GM18873 (cell line): ENCODE results near the gene BPHL.
"Not testable (repeated sequence)": the region's sequence is repeated elsewhere in the genome, so short reads cannot be mapped to it uniquely, and the experiment has no call there.

ENCODE experiments used
- ATAC-seq: cut with Tn5 transposase; IDR thresholded peaks from one replicate; pipeline ENCODE4 v1.9.1; 2021; ENCODE audit warnings: mild to moderate bottlenecking, moderate library complexity, moderate number of reproducible peaks; ENCODE audit not compliant: unreplicated experiment, low FRiP score

Gene BPHL

GRCh38 chr6:3119040-3119723 lies 671 bp downstream of the BPHL start:
- ATAC-seq, result peak; percentile 21

GRCh38 chr6:3120765-3121089 lies 2.2 kb downstream of the BPHL start:
- no peak for ATAC-seq

DNA sequence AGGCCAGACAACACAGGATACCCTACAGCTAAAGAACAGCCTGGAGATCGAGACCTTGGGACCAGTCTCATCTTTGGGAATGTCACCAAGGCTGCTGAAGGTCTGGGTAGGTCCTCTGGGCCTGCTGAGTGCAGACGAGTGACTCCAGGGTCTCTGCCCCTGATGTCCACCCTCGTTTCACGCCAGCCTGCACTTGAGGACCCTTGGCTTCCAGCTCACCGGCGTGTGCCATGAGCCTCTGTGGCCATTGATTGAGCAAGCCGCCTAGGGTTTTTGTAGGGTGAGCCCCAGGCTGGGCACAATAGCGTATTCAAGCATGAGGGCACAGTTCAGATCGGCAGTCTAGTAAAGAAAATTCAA lies 4.3 kb downstream of the BPHL start:
- ATAC-seq, result no peak

- no peak for ATAC-seq
These were observed 6.2 kb downstream of the BPHL start for GRCh38 chr6:3124667-3125066.

GRCh38 chr6:3125815-3126214 lies 7.3 kb downstream of the BPHL start:
- ATAC-seq, result no peak

- ATAC-seq, result no peak
These were observed 10.0 kb downstream of the BPHL start for GRCh38 chr6:3128356-3129108.

DNA sequence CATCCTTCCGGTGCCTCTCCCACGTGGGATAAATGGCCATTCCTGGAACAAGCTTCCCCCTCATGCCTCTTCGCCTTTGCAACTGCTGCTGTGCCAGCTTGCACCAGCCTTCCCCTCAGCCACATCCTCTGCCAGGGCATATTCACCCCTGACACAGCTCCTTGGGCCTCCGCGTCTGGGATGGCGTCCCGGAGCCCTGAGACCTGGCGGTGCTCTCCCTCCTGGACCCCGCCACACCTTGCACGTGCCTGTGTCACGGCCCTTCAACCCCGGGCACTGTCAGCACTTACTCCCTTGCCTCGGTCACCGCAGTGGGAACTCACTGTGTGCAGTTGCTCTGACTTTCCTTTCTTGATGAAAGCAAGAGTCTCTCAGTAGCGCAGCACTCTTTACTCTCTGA lies 13.2 kb downstream of the BPHL start:
- ATAC-seq, result no peak

GRCh38 chr6:3133515-3133914 lies 15.0 kb downstream of the BPHL start:
- no peak for ATAC-seq

DNA sequence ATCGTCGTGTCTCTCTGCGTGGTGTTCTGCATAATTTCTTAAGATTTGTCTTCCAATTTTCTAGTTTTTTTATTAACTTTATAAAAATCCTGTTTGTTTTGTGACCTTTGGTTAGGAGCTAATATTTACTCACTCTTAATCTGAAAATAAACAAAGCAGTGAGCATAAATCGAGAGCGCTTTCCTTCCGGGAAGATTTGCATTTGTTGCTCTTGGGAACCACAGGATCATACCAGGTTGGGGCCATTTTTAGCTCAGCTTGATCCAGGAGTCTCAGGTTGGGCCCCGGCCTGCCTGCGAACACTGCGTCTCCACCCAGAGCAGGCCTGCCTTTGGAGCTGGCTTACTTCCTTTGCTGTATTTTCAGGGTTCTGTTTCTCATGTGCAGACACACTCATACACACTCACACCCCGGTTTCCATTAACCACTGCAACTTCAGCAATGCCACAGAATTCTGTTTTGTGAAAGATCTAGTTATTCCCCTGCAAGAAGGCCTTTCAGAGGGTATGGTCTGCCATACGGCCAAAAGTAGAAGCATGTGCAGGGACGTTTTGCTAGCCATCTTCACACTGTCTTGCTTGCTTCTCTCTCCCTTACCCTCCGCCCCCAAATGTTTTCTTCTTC lies 17.3 kb downstream of the BPHL start:
- ATAC-seq, result no peak

DNA sequence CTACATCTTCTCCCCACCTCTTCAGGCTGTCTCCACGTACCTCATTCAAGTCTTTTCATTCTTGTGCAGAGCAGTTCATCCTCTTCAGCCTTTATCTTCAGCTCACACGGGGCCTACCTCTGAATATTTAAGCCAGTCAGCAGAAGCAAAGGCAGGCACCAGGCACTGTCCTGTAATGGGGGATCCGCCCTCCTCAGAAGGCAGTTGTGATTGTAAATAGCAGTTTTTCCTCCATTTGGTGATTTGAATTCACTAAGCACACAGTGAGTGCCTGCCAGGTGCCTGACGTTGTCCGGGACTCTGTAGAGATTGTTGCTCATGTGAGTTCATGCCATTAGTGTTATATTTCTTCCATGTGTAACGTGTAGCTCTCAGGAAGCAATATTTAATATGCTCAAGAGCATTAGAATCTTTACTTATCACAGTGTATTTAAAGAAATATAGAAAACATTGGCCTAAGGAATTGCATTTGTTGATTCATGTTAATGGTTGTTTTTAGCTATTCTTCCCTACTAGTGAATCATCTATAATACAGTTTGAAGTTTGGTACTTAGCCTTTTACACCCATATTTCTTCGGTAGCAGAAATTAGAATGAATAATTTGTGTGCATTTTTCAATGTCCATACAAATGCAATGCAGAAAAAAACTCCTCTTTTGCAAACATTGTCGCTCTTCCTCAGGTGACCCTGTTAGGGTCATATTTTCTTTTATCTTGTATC lies 17.9 kb downstream of the BPHL start:
- ATAC-seq, result no peak

DNA sequence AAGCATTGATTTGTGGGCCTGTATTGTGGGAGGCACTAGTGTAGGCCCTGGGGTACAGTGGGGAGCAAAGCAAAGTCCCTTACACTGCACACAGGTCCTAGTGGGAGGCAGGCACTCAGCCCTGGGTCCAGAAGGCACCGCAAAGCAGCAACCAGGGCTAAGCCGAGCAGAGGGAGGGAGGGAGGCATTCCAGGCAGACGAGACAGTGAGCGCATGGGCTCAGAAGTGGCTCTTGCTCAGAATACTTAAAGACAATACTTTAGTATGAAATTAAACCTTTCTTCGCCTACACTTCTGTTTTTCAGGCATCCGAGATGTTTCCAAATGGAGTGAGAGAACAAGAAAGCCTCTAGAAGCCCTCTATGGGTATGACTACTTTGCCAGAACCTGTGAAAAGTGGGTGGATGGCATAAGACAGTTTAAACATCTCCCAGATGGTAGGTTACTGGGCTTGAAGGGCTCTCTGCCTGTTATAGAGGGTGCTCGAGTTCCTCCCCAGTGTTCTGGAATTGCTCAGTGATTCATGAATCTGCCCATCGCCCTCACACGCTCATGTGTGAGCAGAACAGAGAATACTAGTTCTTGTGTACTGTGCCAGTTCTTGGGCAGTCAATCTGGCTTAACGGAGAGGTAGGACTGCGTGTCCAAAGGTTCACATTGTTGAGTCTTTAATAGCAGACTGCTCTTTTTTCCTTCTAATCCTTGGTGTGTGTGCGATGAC lies 18.7 kb downstream of the BPHL start:
- ATAC-seq, result no peak

DNA sequence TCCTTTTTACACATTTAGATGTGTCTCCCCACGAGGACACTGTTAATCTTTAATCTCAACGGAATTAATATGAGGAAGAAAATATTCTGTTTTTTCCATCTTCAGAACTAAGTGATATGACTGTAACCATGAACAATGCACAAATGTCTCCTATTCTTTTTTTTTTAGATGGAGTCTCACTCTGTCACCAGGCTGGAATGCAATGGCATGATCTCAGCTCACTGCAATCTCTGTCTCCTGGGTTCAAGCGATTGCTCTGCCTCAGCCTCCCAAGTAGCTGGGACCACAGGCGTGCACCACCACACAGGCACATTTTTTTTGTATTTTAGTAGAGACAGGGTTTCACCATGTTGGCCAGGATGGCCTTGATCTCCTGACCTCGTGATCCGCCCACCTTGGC lies 19.4 kb downstream of the BPHL start:
- ATAC-seq, result not testable (repeated sequence)

GRCh38 chr6:3138341-3138740 lies 19.8 kb downstream of the BPHL start:
- no peak for ATAC-seq

- ATAC-seq, result no peak
These were observed 20.8 kb downstream of the BPHL start for GRCh38 chr6:3139090-3139903.

- ATAC-seq, result no peak
These were observed 21.7 kb downstream of the BPHL start for GRCh38 chr6:3140201-3140600.

DNA sequence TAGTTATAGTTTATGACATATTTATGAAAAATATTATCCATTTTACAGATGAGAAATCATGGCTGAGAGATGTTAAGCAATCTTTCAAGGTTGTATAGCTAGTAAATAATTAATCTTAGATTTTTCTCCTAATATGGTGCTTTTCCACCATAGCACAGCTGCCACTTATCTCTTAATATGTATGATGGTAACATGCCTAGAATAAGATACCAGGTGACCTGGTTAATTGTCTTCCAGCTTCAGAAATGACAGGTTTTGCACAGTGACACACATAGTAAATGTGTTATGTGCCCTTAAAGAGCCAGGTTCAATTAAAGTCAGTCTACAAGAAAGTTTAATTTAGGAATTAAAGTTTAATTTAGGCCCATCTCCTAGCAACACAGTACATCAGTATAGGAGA lies 24.0 kb downstream of the BPHL start:
- ATAC-seq, result no peak

GRCh38 chr6:3143158-3143557 lies 24.6 kb downstream of the BPHL start:
- ATAC-seq, result no peak

DNA sequence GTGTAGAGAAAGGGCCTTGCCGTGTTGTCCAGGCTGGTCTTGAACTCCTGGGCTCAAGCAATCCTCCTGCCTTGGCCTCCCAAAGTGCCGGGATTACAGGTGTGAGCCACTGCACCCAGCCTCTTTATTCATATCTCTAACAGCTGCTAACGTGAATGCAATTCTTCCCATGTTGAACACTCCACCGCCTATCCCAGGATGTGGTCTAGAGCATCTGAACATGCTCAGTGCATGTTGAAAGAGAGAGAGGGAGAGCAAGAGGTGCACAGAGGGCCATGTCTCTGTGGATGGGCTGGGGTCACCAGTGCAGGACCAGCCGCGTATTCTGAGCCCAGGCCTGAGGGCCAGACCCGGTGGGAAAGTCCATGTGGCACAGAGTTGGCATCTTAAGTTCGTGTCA lies 26.1 kb downstream of the BPHL start:
- ATAC-seq, result no peak

GRCh38 chr6:3147914-3148757 lies 29.6 kb downstream of the BPHL start:
- no peak for ATAC-seq
